SK-N-SH (cell line): ENCODE measurements around the gene C19orf81.

Experiments
- CTCF ChIP-seq: fragments of 200-600 bp; sonication (generic); IDR thresholded peaks from 2 replicates; pipeline ENCODE4 v1.6.1; 2017; ENCODE audit warnings: antibody characterized with exemption, mild to moderate bottlenecking, moderate library complexity
- FOXJ3 ChIP-seq: sonication (generic); formaldehyde crosslinking; IDR thresholded peaks from 2 replicates; pipeline ENCODE4 v1.5.1; 2020; ENCODE audit warnings: mild to moderate bottlenecking, missing genetic modification reagents
- GABPA ChIP-seq: IDR thresholded peaks from 2 replicates; pipeline ENCODE4 v1.4.0; 2012; ENCODE audit warnings: low read depth, mild to moderate bottlenecking
- POLR2AphosphoS5 ChIP-seq: IDR thresholded peaks from 2 replicates; pipeline ENCODE4 v1.6.1; 2012; ENCODE audit warnings: low read depth, low read length
- SIN3A ChIP-seq: IDR thresholded peaks from 2 replicates; pipeline ENCODE4 v1.6.1; 2012; ENCODE audit warnings: low read depth, mild to moderate bottlenecking, low read length, moderate library complexity, borderline replicate concordance
- SMC3 ChIP-seq: IDR thresholded peaks from 2 replicates; pipeline ENCODE4 v1.6.1; 2012; ENCODE audit warnings: low read depth, low read length, improper control_type of control experiment
- TEAD4 ChIP-seq: IDR thresholded peaks from 2 replicates; pipeline ENCODE4 v1.4.0; 2012; ENCODE audit warnings: mild to moderate bottlenecking, borderline replicate concordance; ENCODE audit not compliant: insufficient read depth
- TF ChIP-seq, protein P1 (sequence below): fragments of 150-350 bp; IDR thresholded peaks from 2 replicates; pipeline ENCODE4 v1.6.1; 2016; ENCODE audit warnings: mild to moderate bottlenecking, low read depth, low read length
- TF ChIP-seq, protein P2 (sequence below): IDR thresholded peaks from 2 replicates; pipeline ENCODE4 v1.4.0; 2012; ENCODE audit warnings: low read depth, borderline replicate concordance

- TF ChIP-seq, protein P1, sequence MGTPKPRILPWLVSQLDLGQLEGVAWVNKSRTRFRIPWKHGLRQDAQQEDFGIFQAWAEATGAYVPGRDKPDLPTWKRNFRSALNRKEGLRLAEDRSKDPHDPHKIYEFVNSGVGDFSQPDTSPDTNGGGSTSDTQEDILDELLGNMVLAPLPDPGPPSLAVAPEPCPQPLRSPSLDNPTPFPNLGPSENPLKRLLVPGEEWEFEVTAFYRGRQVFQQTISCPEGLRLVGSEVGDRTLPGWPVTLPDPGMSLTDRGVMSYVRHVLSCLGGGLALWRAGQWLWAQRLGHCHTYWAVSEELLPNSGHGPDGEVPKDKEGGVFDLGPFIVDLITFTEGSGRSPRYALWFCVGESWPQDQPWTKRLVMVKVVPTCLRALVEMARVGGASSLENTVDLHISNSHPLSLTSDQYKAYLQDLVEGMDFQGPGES, result no peak
- TF ChIP-seq TEAD4 (no peak), POLR2AphosphoS5 (no peak), GABPA (no peak), CTCF (no peak), SIN3A (no peak), SMC3 (no peak), FOXJ3 (CRISPR knock-in tag) (no peak)
- TF ChIP-seq, protein P2, sequence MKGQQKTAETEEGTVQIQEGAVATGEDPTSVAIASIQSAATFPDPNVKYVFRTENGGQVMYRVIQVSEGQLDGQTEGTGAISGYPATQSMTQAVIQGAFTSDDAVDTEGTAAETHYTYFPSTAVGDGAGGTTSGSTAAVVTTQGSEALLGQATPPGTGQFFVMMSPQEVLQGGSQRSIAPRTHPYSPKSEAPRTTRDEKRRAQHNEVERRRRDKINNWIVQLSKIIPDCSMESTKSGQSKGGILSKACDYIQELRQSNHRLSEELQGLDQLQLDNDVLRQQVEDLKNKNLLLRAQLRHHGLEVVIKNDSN, result no peak
These were observed 22.4 kb upstream of the C19orf81 start for GRCh38 chr19:50626795-50627194.
